Sigmoid colon (tissue), 7 donors: Measurements from ENCODE around the gene BCAN. TPM values are rescaled to one million over a fixed set of nuclear protein-coding genes. Genes with fewer than 3 reads are reported as not detected.
A peak's percentile ranks its signal among the peaks of the same experiment; 100 is the strongest.

Source experiments
- DNase-seq: peaks from one replicate; pipeline ENCODE4 v3.0.0-alpha.2; 2019
- H3K27ac ChIP-seq, 4 donors: fragments of 200-600 bp; sonication (generic); one replicate each; pipeline ENCODE4 v1.5.1; 2016 to 2019; ENCODE audit warnings: mild to moderate bottlenecking in 1 of 4
- H3K27me3 ChIP-seq, 3 donors: fragments of 200-600 bp; sonication (generic); one replicate each; pipeline ENCODE4 v1.5.1; 2019; ENCODE audit warnings: mild to moderate bottlenecking in 1 of 3
- H3K36me3 ChIP-seq, 4 donors: fragments of 200-600 bp; sonication (generic); one replicate each; pipeline ENCODE4 v1.5.1; 2016 to 2019
- H3K4me1 ChIP-seq, 4 donors: fragments of 200-600 bp; sonication (generic); one replicate each; pipeline ENCODE4 v1.5.1; 2017 to 2019
- H3K4me3 ChIP-seq, 4 donors: fragments of 200-600 bp; sonication (generic); one replicate each; pipeline ENCODE4 v1.5.1; 2017 to 2019; ENCODE audit warnings: mild to moderate bottlenecking in 2 of 4, moderate library complexity in 1 of 4
- H3K9me3 ChIP-seq, 4 donors: fragments of 200-600 bp in 3 of 4; sonication (generic) in 3 of 4; one replicate each; pipeline versions ENCODE4 v1.5.1 to v1.6.1; 2013 to 2019
- CTCF ChIP-seq, 4 experiments: fragments of 450-650 bp in 3 of 4; fragments of 200-600 bp in 1 of 4; IDR thresholded peaks; one replicate each; pipeline ENCODE4 v1.5.1; 2016 to 2019; ENCODE audit warnings: antibody characterized with exemption in 4 of 4, mild to moderate bottlenecking in 3 of 4, moderate library complexity in 2 of 4
- EP300 ChIP-seq, 4 donors: sonication (generic); formaldehyde crosslinking; IDR thresholded peaks; one replicate each; pipeline ENCODE4 v1.6.1; 2017; ENCODE audit warnings: antibody characterized with exemption in 4 of 4
- POLR2A ChIP-seq, 2 donors: fragments of 450-650 bp; IDR thresholded peaks; one replicate each; pipeline ENCODE4 v1.6.1; 2016; ENCODE audit warnings: antibody characterized with exemption in 2 of 2, mild to moderate bottlenecking in 2 of 2, moderate library complexity in 2 of 2
- POLR2AphosphoS5 ChIP-seq, 4 donors: sonication (generic); formaldehyde crosslinking; IDR thresholded peaks; one replicate each; pipeline ENCODE4 v1.6.1; 2017; ENCODE audit warnings: antibody characterized with exemption in 4 of 4
- WGBS, 2 donors: extraction: QIAGEN DNeasy Blood & Tissue Kit; methylation state at CpG; one replicate each; pipeline ENCODE4 v1.1.7; 2013; 5-methylcytosine and 5-hydroxymethylcytosine counted together
- intact Hi-C: fragments of 100-400 bp; cut with DNase I; formaldehyde crosslinking; loops from one replicate; pipeline ENCODE4 v1.15.1; 2023
- polyA plus RNA-seq, 3 donors: library from polyadenylated mRNA; stranded (reverse); fragments of 200-250 nt; gene quantifications; one replicate each; pipeline ENCODE4 v1.2.3, GENCODE V29; 2013
- total RNA-seq, 4 donors: library from RNA; depleted of rRNA; stranded (reverse); fragments of >200 nt; gene quantifications; one replicate each; pipeline ENCODE4 v1.1.0, GENCODE V29; 2016
- donor health status: healthy with polysubstance abuse.
- donor health status: Bipolar disorder and iron deficiency.
- donor health status: healthy.

BCAN gene
- total and polyA plus RNA-seq, 7 donors, result 0.12 to 2.9 (median 2.1) TPM; not detected in 3

DNA sequence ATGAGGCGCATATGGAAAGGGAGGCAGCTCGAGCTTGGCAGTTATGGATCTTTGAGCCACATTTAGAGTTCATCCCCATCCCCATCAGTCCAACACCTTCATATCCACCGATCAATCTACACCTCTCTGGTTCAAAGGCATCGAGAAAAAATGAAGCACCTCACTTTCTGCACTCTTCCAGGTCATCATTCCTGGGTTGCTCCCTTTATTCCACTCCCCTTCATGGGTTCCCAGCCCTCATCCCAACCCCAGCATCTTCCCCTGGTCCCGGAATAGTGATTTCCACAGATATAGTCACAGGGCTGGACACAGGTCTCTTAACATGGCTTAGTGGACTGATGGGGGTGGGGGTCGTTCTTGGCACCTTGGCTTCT is 22.3 kb upstream of the BCAN start:
- peaks cover 0 to 36% (median 33%) of the 10 kb centered on the region in 4 donors for H3K4me1 ChIP-seq
- no peak for TF ChIP-seq POLR2AphosphoS5 (IDR thresholded peaks at IDR 0.05)
- TF ChIP-seq EP300 (IDR thresholded peaks at IDR 0.05), result no peak
- TF ChIP-seq POLR2A (IDR thresholded peaks at IDR 0.05), result no peak
- TF ChIP-seq CTCF (IDR thresholded peaks at IDR 0.05), result no peak
- no peak overlapping the region for H3K27ac ChIP-seq
- WGBS, 2 donors, result 24% methylated on average over 6 of the region's 6 CpGs
- no peak overlapping the region for H3K4me3 ChIP-seq
- no peak for DNase-seq
- peaks cover 15 to 41% (median 19%) of the 10 kb centered on the region in 3 donors for H3K27me3 ChIP-seq
- H3K36me3 ChIP-seq, result no peaks in the 10 kb centered on the region
- no peaks in the 10 kb centered on the region for H3K9me3 ChIP-seq
- intact Hi-C loops, result no loop called here

- H3K4me3 ChIP-seq, result no peak overlapping the region
- H3K27ac ChIP-seq, result no peak overlapping the region
- TF ChIP-seq EP300 (IDR thresholded peaks at IDR 0.05) (no peak), POLR2A (IDR thresholded peaks at IDR 0.05) (no peak), CTCF (IDR thresholded peaks at IDR 0.05) (no peak), POLR2AphosphoS5 (IDR thresholded peaks at IDR 0.05) (no peak)
- H3K9me3 ChIP-seq, result no peaks in the 10 kb centered on the region
- H3K27me3 ChIP-seq, result peaks cover 32 to 73% (median 50%) of the 10 kb centered on the region in 3 donors
- intact Hi-C loops, result no loop called here
- WGBS, 2 donors, result 45 to 72% methylated on average over 6 of the region's 6 CpGs
- H3K4me1 ChIP-seq, result peaks cover 0 to 25% (median 23%) of the 10 kb centered on the region in 4 donors
- DNase-seq, result no peak
- no peaks in the 10 kb centered on the region for H3K36me3 ChIP-seq
Measured at GRCh38 chr1:156622581-156623297, 19.2 kb upstream of the BCAN start.

DNA sequence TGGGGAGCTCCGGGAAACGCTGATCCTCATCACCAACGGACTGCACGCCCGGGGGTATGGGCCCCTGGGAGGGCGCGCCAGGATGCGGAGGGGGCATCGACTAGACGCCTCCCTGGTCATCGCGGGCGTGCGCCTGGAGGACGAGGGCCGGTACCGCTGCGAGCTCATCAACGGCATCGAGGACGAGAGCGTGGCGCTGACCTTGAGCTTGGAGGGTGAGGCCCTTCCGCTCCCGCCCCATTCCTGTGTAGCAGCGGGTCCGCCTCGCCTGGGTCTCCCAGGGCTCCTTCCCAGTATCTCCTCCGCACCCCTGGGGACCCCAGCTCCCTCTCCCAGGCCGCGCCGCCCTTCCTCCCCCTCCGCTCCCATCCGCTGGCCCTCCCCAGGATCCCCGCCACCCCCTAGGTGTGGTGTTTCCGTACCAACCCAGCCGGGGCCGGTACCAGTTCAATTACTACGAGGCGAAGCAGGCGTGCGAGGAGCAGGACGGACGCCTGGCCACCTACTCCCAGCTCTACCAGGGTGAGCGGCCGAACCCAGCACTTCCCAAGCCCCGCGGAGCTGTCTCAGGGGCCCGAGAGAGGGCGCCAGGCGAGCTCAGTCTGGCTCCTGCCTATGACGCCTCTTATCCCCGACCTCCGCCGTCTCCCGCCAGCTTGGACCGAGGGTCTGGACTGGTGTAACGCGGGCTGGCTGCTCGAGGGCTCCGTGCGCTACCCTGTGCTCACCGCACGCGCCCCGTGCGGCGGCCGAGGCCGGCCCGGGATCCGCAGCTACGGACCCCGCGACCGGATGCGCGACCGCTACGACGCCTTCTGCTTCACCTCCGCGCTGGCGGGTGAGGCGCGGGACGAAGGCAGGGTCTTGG is 17.7 kb upstream of the BCAN start:
- WGBS, 2 donors, result 1 to 2% methylated on average over 87 of the region's 87 CpGs
- H3K4me3 ChIP-seq, result peak overlapping the region; percentile 5 to 44 (median 34)
- peaks cover 0 to 25% (median 23%) of the 10 kb centered on the region in 4 donors for H3K4me1 ChIP-seq
- TF ChIP-seq CTCF (IDR thresholded peaks at IDR 0.05), result peak in 1 of 4 experiments; percentile 20
- no peak for TF ChIP-seq EP300 (IDR thresholded peaks at IDR 0.05)
- TF ChIP-seq POLR2AphosphoS5 (IDR thresholded peaks at IDR 0.05), result no peak
- TF ChIP-seq POLR2A (IDR thresholded peaks at IDR 0.05), result no peak
- no peaks in the 10 kb centered on the region for H3K36me3 ChIP-seq
- peak overlapping the region in 3 of 4 donors; percentile 11 to 51 (median 28) for H3K27ac ChIP-seq
- intact Hi-C loops, result no loop called here
- H3K9me3 ChIP-seq, result no peaks in the 10 kb centered on the region
- H3K27me3 ChIP-seq, result peaks cover 32 to 78% (median 53%) of the 10 kb centered on the region in 3 donors
- DNase-seq, result peak; percentile 79

DNA sequence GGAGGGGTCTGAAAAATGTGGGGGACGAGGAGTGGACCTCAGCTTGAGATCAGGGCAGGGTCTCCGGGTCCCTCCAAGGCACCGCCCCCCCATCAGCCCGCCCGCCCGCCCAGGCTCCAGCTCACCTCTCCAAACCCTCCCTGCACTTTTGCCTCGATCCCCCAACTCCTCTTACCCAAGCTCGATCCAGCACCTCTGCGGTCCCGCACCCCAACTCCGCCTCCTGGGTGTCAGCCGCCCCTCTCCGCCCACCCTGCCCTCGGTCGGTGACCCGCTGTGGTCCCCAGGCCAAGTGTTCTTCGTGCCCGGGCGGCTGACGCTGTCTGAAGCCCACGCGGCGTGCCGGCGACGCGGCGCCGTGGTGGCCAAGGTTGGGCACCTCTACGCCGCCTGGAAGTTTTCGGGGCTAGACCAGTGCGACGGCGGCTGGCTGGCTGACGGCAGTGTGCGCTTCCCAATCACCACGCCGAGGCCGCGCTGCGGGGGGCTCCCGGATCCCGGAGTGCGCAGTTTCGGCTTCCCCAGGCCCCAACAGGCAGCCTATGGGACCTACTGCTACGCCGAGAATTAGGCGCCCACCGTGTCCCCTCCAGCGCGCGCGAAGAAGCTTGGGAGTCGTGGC is 17.0 kb upstream of the BCAN start:
- peak overlapping the region; percentile 5 to 44 (median 34) for H3K4me3 ChIP-seq
- peaks cover 0 to 25% (median 23%) of the 10 kb centered on the region in 4 donors for H3K4me1 ChIP-seq
- peak overlapping the region in 3 of 4 donors; percentile 11 to 51 (median 28) for H3K27ac ChIP-seq
- intact Hi-C loops, result no loop called here
- no peak for DNase-seq
- peaks cover 32 to 80% (median 49%) of the 10 kb centered on the region in 3 donors for H3K27me3 ChIP-seq
- H3K36me3 ChIP-seq, result no peaks in the 10 kb centered on the region
- TF ChIP-seq POLR2A (IDR thresholded peaks at IDR 0.05), result no peak
- no peak for TF ChIP-seq POLR2AphosphoS5 (IDR thresholded peaks at IDR 0.05)
- no peak for TF ChIP-seq EP300 (IDR thresholded peaks at IDR 0.05)
- no peak for TF ChIP-seq CTCF (IDR thresholded peaks at IDR 0.05)
- 2 to 5% methylated on average over 55 of the region's 55 CpGs for WGBS, 2 donors
- no peaks in the 10 kb centered on the region for H3K9me3 ChIP-seq
